ENCODE results near the gene ADGRG6. TPM values are rescaled to one million over a fixed set of nuclear protein-coding genes. Genes with fewer than 3 reads are reported as not detected.

Gene ADGRG6
- total RNA-seq, 1 donor from 2014 or later, result 35.3 TPM

GRCh38 chr6:142304241-142304640 is 2.4 kb downstream of the ADGRG6 start:
- DNase-seq (ENCODE audit: low read depth), result no peak
- no peak overlapping the region for H3K4me3 ChIP-seq (ENCODE audit: low read depth, low read length)
- no peak for TF ChIP-seq CTCF (conservative IDR thresholded peaks at IDR 0.05; ENCODE audit: low read depth, low read length)

- no peak overlapping the region for H3K4me3 ChIP-seq (ENCODE audit: low read depth, low read length)
- no peak for DNase-seq (ENCODE audit: low read depth)
- no peak for TF ChIP-seq CTCF (conservative IDR thresholded peaks at IDR 0.05; ENCODE audit: low read depth, low read length)
Measured at GRCh38 chr6:142306736-142307135, 4.9 kb downstream of the ADGRG6 start.

GRCh38 chr6:142307963-142308748 is 6.3 kb downstream of the ADGRG6 start:
- no peak overlapping the region for H3K4me3 ChIP-seq (ENCODE audit: low read depth, low read length)
- TF ChIP-seq CTCF (conservative IDR thresholded peaks at IDR 0.05; ENCODE audit: low read depth, low read length), result no peak
- no peak for DNase-seq (ENCODE audit: low read depth)

GRCh38 chr6:142309426-142309825 is 7.6 kb downstream of the ADGRG6 start:
- DNase-seq (ENCODE audit: low read depth), result no peak
- H3K4me3 ChIP-seq (ENCODE audit: low read depth, low read length), result no peak overlapping the region
- TF ChIP-seq CTCF (conservative IDR thresholded peaks at IDR 0.05; ENCODE audit: low read depth, low read length), result no peak

- DNase-seq (ENCODE audit: low read depth), result no peak
- no peak overlapping the region for H3K4me3 ChIP-seq (ENCODE audit: low read depth, low read length)
- no peak for TF ChIP-seq CTCF (conservative IDR thresholded peaks at IDR 0.05; ENCODE audit: low read depth, low read length)
Measured at GRCh38 chr6:142313284-142313683, 11.5 kb downstream of the ADGRG6 start.

- no peak overlapping the region for H3K4me3 ChIP-seq (ENCODE audit: low read depth, low read length)
- TF ChIP-seq CTCF (conservative IDR thresholded peaks at IDR 0.05; ENCODE audit: low read depth, low read length), result no peak
- DNase-seq (ENCODE audit: low read depth), result no peak
Measured at GRCh38 chr6:142316791-142317368, 15.1 kb downstream of the ADGRG6 start.

- no peak overlapping the region for H3K4me3 ChIP-seq (ENCODE audit: low read depth, low read length)
- TF ChIP-seq CTCF (conservative IDR thresholded peaks at IDR 0.05; ENCODE audit: low read depth, low read length), result no peak
- DNase-seq (ENCODE audit: low read depth), result no peak
Measured at GRCh38 chr6:142318714-142319113, 16.9 kb downstream of the ADGRG6 start.
